Activated T-helper 1 cell treated with anti-CD3 and anti-CD28 coated beads, Interleukin-2, amount 50 U/mL, for 16 hours (primary cell): ENCODE measurements around the gene RPL27A.

Experiments used
- DNase-seq, 2 donors: peaks; one replicate each; pipeline ENCODE4 v3.0.0-alpha.2; 2020; ENCODE audit warnings: low read depth in 1 of 2, low spot score in 1 of 2

The RPL27A gene

DNA sequence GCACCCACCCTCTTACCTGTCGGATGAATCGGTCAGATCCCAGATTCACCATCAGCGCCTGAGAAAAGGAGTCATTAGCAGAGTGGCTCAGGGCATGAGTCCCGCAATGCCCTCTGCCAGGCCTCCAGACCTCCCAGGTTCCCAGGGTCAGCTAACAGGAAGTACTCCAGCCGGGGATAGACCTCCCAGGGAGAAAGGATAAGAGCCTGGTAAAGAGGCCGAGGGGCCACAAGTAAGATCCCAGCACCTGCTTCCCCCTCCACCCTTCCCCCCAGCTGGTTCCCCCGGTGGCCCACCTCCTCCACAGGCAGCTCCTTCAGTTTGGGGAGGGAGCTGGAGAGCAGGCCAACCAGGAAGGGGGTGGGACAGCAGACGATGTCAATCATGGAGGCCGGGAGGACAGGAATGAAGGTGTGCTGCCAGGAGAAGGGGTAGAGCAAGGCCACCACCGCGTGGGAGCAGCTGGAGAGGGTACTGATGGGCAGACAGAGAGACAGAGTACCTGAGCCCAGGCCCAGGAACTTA is 16.4 kb downstream of the RPL27A start:
- no peak for DNase-seq

DNA sequence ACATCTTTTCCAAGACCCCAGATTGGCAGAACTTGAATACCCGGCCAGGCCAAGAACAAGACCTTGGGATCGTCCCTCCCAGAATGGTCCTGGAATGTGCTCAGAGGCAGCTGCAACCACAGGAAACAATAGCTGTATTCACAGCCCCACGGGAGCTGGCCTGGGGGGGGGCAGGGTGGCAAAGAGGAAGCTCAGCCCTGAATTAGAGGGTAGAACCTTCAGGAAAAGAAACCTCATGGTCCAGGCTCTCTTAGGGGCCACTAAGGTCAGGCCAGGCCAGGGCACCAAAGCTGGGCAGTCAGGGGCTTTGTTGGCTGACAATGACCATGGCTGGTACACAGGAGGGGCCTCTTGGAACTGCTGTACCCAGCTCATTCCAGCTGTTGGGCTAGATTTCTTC is 17.3 kb downstream of the RPL27A start:
- DNase-seq: no peak

DNA sequence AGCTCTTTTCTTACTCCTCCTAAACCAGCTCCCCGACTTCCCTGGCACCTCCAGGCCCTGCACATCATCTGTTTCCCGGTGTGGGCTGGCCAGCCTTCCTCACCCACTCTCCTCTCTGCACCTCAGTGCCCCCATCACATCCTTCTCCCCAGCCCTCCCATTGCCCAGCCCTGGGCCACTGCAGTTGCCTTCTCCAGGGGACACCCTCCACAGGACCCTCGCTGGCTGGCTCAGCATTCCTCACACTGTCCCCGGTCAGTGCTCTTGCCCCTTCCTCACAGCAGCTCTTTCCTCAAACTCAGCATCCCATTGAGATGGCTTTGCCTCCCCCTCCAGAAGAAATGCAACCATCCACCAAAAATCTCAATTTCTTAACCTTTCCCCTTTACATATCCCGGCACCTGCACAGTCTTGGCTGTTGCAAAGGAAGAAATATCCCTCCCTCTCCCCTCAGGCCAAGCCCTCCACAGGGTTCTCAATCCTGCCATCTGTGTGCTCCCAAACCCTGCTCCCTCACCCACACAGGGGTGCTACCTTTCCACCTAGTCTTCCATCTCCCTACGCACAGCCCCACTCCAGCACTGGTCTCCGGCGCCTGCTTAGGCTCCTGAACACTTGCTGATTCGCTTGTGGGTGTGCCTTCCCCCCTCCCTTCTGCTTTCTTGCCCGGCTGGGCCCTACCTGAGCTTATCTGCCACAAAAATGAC is 19.5 kb downstream of the RPL27A start:
- no peak for DNase-seq

DNA sequence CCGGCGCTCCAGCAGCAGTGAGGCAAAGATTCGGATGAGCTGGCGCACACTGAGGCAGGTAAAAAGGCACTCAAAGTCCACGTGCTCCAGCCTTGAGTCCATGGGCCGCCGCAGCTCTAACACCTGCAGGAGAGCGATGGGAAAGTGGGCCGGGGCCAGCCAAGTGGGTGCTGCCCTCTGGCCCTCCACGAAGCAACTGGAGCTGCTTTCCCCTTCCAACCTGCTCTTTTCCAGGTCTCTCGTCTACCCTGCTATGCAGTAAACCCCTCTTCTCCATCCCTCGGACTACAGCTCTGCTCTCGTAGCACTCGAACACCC is 20.0 kb downstream of the RPL27A start:
- DNase-seq: no peak

DNA sequence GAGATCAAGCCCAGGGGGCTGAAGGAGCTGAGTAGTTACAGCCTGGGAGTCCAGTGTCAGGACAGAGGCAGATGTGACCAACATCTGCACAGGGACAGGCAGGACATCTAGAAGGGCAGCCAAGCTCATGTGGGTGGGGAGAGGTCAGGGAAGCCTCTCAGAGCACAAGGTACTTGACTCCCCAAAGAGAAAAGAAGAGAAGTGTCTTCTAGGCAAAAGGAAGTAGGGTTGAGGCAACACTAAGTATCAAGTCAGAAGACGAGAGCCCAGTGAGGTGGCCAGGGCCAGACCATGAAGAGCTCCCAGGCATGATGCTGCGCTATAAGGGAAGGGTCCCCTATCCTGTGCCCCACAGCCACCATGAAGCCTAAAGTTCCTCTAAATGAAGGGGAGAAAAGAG is 21.5 kb downstream of the RPL27A start:
- no peak for DNase-seq

DNA sequence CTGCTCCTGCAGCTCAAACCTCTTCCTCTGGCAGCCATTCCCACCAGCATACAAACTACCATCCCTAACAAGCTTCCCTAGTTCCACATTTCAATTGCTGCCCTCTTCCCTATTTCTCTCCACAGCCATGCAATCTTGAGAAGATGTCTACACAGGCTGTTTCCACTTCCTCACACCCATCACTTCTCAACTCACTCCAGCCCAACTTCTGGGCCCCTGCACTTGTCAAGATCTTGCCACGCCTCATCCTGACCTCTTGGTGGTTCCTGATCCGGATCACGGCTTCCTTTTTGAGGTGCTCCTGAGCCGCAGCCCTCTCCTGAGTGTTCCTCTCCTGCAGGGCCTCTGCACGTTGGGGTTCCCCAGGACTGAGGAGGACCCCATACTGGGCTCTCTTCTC is 22.6 kb downstream of the RPL27A start:
- no peak for DNase-seq

DNA sequence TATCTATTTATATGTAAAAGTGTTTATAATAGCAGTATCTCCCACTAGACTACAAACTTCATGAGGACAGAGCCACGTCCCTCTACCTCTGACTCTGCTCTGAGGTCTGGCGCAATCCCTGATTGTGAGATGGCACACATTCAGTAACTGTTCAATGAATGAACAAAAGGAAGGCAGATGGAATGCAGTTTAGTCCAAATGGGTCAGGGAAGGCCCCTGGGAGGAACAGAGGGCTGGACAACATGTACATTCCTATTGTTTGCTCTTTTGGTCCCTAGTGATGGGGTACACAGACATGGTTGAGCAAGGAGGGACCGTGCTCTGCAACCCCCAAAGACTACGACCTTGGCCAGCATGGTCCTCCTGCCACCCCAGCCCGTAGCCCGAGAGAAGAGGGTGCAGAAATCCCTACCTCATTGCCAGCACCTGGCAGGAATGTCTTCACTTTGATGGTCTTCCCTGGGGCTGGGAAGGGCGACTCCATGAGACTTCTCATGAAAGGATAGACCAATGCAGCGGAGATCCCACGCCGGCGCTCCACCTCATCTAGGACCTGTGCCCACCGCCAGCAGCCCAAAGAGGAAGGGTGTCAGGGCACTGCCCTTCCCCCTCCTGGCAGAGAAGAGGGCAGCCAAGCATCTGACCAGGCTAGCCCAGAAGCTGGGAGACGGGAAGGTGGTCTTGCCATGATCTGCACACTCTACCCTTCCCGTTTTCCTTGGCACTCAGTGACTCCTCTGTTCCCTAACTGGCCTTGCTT is 24.3 kb downstream of the RPL27A start:
- DNase-seq: no peak

DNA sequence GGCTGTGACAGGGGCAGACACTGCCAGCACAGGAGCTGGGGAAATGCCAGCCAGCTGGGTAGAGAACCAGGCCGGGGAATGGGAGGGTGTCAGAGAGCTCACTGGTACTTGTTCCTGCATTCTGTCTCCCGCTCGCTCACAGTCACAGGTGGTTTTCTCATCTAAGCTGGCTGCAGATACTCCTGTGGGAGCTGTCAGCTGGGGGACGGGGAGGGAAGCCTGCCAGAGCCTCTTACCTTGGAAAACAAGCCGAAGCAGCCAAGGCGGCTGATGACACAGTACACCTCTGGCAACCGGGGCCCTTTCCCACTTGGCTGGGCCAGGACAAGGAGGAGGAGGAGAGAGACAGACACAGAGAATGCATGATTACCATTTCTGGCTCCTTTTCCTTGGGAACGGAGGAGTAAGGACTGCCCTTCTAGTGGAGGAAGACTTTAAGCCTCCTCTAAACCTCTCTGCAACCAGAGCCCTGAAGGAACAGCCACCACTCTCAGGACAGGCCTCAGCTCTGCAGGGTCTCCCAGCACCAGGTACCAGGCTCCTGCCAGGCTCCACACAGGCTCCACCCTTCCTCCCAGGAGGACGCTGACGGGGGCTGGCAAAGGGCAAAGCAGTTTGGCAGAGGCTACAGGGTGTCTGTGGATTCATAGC is 25.1 kb downstream of the RPL27A start:
- no peak for DNase-seq

DNA sequence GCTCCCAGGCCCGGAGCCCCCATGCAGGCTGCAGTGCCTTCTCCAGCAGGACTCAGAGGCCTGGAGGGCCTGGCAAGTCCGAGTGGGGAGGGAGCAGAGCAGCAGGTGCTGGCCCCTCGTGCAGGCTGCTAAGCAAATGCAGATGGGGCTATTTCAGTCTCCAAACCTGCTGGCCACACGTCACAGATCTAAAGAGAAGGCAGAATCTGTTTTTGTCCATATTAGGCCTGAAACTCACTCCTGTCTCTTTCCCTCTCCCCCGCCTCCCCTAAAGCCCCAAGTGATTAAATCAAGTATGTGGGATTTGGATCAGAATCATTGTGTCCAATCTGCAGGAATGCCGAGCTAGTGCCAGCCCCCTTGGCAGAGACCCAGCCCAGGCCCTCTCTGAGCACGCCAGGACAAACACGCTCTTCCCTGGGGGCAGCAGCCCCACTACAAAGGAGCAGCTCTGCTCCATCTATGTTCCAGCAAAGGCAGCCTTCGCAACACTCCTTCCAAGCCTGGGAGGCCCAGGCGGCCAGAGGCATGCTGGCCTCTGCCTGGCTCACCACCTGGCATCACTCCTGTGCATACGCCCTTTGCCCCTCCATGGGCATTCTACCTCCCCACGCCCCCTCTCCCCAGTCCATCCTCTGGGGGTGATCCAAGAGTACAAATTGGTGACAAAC is 26.5 kb downstream of the RPL27A start:
- DNase-seq: no peak

DNA sequence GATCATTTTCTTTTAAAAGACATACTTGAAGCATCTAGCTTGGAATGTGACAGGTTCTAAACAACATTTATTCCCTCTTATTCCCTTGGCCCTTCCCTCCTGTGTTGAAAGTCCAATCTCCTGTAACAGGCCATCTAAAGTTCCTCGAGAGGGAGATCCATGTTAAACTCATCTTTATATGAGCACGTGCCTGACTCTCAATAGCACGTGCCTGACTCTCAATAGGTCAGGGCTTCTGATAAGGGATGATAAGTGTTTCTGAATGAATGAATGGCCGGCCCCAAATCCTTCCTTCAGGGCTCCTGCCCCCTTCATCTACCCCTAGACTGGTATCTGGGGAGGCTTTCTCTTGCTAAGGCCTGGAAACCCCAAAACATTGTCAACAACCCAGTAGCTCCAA is 27.2 kb downstream of the RPL27A start:
- no peak for DNase-seq

DNA sequence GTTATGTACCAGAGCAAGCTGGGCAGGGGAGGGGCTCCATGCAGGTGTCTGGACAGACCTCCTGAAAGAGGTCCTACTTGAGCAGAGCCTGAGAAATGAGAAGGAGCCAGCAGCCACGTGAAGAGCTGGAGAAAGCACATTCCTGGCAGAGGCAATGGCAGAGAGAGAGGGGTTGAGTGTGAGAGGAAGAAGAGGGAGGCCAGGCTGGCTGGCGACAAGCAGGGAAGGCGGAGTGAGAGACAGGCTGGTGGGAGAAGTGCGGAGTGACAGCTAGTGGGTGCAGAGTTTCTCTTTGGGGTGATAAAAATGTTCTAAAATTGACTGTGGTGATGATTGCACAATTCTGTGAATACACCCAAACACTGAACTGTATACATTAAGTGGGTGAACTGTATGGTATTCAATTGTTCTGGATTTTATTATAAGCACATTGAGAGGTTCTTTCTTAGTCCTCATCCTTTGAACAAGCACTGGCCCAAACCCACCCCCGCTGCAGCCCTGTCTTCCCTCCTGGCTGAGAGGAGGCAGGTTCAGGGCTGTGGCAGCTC is 29.4 kb downstream of the RPL27A start:
- no peak for DNase-seq

DNA sequence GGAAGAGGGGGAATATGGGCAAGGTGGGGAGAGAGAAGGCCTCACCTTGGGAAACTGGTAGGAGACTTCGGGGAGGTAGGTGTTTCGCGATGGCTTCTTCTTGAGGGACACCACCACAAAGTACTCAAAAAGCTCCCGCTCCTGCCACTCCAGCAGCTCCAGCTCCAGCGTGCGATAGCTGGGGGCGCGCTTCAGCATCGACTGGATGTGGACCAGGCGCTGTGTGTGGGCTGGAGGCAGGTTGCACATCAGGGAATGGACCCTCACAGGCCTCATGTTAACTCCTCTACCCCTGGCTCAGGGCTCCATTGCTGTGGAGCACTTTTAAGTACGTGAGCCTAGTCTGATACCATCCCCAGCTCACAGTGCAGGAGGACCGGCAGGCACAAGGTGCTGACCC is 29.9 kb downstream of the RPL27A start:
- DNase-seq: no peak

DNA sequence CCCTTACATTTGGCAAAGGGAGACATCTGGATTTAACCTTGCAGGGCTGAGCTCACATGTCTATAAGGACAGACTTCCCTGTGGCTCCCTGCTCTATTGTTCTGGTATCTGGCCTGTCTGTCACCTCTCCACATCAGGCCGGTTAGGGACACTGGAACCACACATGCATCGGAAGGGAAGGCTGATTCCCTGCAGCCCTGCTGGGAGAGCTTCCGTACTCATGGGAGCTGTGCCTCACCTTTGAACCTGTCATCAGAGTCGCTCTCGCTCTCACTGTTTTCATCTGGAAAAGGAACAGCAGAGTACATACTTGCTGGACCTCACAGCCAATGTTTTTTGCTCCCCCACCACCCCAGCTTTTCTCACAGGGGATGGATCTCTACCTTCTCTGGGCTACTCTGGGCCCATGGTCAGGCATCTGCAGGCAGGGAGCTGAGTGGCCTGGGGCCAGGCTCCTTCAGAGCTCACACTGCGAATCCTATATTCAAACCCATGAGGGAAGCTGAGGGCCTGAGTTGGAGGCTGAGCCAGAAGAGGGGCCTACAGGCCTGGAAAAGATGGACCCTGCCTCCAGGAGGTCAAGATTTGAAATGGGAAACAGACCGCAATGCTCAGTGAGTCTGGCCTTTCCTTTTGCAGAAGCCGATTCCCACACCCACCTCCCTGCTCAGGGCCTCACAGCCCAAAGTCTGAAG is 31.3 kb downstream of the RPL27A start:
- DNase-seq: no peak

DNA sequence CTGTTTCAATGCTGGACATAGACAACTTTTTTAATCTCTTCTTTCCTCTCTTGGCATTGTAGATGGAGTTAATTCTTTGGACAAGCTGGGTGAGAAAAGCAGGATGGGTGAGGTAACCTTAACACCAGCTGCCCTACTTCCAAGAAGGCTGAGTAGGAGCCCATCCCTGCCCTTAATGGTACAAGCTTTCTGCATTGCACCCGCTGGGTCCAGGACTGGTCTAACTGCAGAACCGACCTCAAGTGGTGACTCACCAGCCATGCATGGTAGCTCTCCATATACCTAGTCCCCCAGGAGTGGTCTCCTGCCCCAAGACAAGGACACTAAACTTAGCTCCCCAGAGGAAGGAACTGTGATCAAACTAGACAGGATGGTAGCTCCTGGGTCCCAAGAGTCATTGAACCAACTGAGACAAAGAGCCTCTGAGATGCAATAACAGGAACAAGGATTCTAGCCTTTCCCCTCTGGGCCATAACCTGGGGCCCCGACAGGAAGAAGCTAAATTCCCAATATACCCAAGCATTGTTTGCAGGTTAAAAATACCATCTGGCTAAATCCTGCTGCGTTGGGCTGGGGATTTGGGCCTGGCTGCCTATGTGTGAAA is 32.1 kb downstream of the RPL27A start:
- DNase-seq: no peak

DNA sequence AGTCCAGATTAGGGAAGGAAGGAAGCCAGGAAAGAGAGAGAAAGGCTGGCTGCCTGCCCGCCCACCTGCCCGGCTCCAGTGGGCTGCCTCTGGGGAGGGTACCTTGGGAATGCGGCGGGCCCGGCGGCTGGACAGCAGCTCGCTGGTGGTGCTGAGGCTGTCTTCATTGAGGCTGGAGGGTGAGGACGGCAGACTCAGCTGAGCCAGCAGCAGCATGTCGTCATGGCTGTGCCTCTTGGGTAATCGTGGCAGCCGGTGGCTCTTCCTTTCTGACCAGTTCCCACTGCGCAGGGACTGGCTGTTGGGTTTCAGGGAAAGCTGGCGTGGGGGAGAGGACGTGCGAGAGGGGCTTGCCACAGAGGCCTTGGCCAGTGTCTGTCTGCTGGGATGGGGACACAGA is 32.9 kb downstream of the RPL27A start:
- no peak for DNase-seq

DNA sequence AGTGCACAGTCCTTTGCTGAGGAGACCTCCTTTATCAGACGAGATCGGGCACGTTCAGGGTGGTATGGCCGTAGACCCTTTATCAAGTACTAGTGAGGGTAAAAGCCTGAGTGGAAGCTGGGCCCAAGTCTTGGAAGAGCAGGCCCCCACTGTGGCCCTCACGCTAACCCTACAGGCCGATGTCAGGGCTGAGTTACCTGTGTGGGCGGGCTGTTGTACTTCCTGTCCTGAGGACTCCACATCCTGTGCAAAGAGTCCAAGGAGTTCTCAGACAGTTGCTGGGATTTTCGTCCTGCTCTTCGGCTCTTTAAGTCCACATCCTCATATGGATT is 34.9 kb downstream of the RPL27A start:
- DNase-seq: no peak

DNA sequence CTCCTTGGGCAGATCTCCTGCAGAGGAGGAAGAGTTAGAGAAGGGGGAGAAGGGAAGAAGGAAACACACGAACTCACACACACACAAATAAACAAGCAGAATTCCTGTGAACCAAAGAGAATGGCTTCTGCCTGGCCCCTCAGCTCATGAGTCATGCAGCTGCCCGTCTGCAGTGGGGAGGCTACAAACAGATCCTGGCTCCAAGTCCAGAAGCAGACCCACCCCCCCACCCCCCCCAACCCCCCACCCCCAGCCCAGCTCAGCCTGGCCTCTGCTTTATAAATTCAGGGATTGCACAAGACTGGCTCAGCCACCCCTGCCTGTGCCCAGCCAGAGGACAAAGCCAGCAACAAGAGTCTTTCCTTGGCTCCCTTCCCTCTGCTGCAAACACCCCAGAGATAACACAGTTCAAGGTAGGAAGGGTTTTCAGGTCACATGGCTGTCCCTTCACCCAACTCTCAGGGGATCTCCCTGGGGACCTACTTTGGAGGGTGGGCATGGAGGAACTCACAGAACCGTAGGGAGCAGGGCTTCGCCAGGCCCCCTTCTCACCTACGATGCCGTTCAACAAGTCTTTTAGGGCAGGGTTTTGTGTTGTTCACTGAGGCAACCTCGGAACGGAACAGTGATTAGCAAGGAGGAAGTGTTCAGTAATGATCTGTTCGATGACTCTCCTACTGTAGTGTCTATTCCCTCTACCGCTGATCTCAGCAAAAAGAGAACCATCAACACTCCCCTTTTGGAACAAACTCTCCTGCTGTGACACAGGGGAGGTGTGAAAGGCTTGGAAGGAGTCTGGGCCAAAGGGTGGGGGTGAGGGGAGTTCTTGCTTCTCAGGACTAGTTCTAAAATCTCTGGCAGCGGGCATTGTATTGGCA is 35.5 kb downstream of the RPL27A start:
- no peak for DNase-seq

DNA sequence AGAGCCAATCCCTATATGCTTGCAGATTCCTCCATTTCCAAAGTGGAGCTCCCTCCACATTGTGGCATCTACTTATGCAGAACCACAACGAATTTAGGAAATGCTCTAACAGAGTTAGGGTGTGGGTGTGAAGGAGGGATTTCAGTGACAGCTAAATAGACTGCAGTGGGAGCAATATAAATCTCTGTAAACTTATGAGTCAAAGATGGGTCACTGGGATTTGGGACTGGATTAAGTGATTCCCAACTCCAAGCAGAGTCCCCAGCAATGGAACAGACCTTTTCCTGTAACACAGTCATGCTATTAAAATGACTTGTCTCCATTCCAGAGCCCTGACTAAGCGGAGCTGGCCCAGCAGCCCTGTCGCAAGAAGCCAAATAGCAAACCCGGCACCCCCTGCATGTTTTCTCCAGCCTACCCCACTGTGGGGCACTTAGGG is 36.6 kb downstream of the RPL27A start:
- DNase-seq: no peak

DNA sequence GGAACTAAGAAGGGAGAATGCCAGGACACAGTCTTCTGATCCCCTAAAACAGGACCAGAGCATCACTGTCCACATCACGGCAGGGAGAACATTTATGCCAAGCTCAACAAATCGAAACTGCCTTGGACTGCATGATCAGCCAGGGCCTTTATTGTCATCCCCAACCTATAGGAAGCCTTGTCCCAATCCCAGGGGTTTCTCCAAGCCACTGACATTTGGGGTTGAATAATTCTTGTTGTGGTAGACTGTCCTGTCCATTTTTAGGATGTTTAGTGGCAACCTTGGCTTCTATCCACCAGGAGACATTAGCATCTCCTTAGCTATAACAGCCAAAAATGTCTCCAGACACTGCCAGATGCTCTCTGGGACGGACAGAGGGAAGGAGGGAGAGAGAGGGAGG is 37.1 kb downstream of the RPL27A start:
- no peak for DNase-seq

DNA sequence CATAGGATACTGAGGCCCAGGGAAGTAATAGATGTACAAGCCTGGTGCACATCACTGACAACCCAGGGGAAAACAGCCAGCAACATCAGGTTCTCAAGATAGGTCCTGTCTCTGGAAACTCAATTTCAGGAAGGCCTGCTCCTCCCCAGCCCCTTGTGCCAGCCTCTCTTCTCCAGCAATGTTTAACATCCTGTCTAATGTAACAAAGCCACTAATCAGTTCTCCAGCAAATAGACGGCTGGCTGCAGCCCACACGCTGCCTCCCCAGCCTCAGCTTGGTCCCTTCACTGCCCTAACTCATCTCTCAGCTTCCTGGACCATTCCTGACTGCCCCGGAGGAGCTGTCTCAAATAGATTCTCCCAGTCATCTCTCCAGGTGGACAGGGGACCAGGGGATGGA is 37.8 kb downstream of the RPL27A start:
- DNase-seq: no peak
